AG04450 (cell line): ENCODE data around the gene MRPS10. TPM values are rescaled to one million over a fixed set of nuclear protein-coding genes. Genes with fewer than 3 reads are reported as not detected.
A peak's percentile ranks its signal among the peaks of the same experiment; 100 is the strongest.

ENCODE experiments used
- CTCF ChIA-PET: fragments of 300-600, 350-600 bp; formaldehyde crosslinking; extraction: SDS; loops from one replicate; lab custom pipeline; 2022; ENCODE audit warnings: antibody characterized with exemption, inconsistent platforms; lab: Charles Lee
- POLR2A ChIA-PET: fragments of 350-600 bp; formaldehyde crosslinking; extraction: SDS; loops from one replicate; lab custom pipeline; 2021; ENCODE audit warnings: antibody characterized with exemption, inconsistent platforms; lab: Yijun Ruan, JAX
- DNase-seq: peaks from one replicate; pipeline ENCODE4 v3.0.0-alpha.2; 2011; ENCODE audit warnings: low read depth, low spot score
- H3K27ac ChIP-seq: one replicate; pipeline ENCODE4 v1.5.1; 2012; ENCODE audit warnings: low read depth, low read length, control low read depth
- H3K27me3 ChIP-seq: one replicate; pipeline ENCODE4 v1.6.0; 2012; ENCODE audit warnings: low read length; ENCODE audit not compliant: control insufficient read depth, insufficient read depth
- H3K4me3 ChIP-seq: 2 replicates; pipeline ENCODE4 v1.5.1; 2011; ENCODE audit warnings: mild to moderate bottlenecking, low read depth, low read length, control low read depth
- H3K9me3 ChIP-seq: 2 replicates; pipeline ENCODE4 v1.5.1; 2012; ENCODE audit warnings: low read length; ENCODE audit not compliant: control insufficient read depth, insufficient read depth
- CTCF ChIP-seq: IDR thresholded peaks from 2 replicates; pipeline ENCODE4 v1.5.1; 2011; ENCODE audit warnings: low read depth, low read length, control low read depth, inconsistent platforms
- polyA plus RNA-seq: library from polyadenylated mRNA; depleted of rRNA; stranded (reverse); fragments of >200 nt; gene quantifications from 2 replicates; pipeline ENCODE4 v1.2.3, GENCODE V29; 2011

Gene MRPS10
- polyA plus RNA-seq, 1 experiment = 63.2 TPM

DNA sequence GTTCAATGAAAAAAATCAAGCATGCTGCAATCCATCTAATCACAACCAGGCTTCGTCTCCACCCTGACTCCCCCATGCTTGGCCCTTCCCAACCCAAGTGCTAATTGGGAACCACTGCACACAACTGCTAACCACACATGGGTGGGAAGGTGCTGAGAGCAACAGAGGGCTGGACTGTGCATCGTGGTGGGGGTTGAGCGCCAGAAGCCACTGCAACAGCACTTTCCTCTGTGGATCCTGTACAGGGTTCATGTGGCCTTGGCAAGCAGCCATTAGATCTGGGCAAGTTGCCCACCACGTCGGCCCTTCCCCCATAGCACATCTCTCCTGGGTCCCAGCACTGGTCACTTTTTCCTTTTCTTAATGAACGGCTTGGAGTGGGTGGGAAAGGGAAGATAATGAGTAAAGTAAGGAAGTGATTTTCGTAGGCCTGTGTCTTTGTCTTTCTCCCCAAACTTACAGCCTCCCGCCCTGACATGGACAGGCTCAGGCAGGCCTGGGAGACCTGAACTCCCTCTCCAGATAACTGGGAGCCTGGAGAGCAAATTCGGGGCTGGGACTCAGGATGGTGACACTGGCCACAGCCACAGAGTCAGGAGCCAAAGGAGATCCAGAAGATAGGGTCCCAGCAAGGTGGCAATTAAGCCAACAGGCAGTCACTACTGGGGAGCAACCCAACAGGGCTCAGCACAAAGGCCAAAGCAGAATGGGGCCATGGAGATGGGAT is 34.4 kb upstream of the MRPS10 start:
- H3K27me3 ChIP-seq = no peaks in the 10 kb centered on the region
- ChIA-PET POLR2A (no interaction called here), CTCF (interaction anchor here (2.8 kb wide), 1 partner anchor 296 kb away, joined by 13 read pairs; no protein-coding TSS in a partner anchor)
- TF ChIP-seq CTCF = no peak
- no peak for DNase-seq
- no peaks in the 10 kb centered on the region for H3K9me3 ChIP-seq
- peak overlapping the region; percentile 39 for H3K27ac ChIP-seq
- H3K4me3 ChIP-seq = no peak overlapping the region

DNA sequence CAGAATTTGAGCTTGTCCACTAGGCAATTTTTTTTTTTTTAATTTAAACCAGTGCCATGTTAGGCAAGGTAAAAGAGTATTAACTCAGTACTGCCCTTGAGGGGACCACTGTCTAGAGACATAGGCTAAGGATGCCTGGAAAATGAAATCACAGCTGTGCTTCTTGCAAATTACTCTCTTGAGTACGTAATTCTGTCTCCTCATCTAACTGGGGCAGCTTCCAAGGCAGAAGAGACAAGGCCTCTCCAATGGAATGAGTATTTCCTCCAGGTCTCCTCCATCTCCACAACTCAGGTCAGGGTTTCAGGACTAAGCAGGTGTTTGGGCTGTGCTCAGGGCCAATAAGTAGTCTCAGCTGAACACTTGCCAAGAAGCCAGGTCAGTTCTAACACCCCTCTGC is 33.8 kb upstream of the MRPS10 start:
- H3K27ac ChIP-seq = no peak overlapping the region
- CTCF ChIA-PET = interaction anchor here (0.7 kb wide), 1 partner anchor 296 kb away, joined by 3 read pairs; no protein-coding TSS in a partner anchor

DNA sequence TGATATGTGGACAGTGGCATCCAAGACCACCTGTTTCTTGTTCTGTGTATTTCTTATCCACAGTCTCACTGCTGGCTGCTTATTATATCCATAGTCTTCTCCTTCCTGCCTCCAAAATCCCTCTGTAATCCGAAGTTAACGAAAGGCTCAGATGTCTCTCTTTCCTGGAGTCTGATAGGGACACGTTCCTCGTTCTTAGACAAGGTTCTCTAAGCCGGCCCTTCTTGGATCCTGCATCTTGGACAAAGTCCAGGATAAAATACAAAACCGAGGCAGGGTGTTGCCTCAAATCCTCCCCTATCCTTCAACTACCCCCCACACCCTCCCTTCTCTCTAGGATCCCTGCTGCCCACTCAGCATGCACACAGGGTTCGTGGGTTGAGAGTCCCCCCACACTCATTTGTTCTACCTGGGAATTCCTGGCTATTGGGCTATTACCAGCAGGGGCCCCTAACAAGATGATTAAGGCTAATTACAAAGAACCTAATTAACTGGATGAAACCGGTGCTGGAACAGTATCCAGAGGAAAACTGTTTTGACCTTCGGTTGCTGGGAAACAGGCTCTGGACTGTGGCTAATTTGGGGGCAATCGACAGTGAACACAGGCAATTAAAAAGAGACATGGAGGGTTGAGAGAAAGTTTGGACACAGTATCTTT is 32.7 kb upstream of the MRPS10 start:
- ChIA-PET POLR2A (no interaction called here), CTCF (no interaction called here)
- Histone ChIP-seq H3K9me3 (no peaks in the 10 kb centered on the region), H3K27ac (no peak overlapping the region), H3K4me3 (no peak overlapping the region), H3K27me3 (no peaks in the 10 kb centered on the region)
- no peak for DNase-seq
- no peak for TF ChIP-seq CTCF

More for the DNA sequence above, 33.8 kb upstream of the MRPS10 start:
- DNase-seq = no peak
- H3K9me3 ChIP-seq = no peaks in the 10 kb centered on the region
- H3K27me3 ChIP-seq = no peaks in the 10 kb centered on the region
- POLR2A ChIA-PET = no interaction called here
- no peak overlapping the region for H3K4me3 ChIP-seq
- no peak for TF ChIP-seq CTCF

GRCh38 chr6:42249279-42249678 is 31.6 kb upstream of the MRPS10 start:
- no peak for DNase-seq
- ChIA-PET POLR2A (no interaction called here), CTCF (no interaction called here)
- no peak for TF ChIP-seq CTCF
- Histone ChIP-seq H3K9me3 (no peaks in the 10 kb centered on the region), H3K27me3 (no peaks in the 10 kb centered on the region), H3K27ac (no peak overlapping the region), H3K4me3 (no peak overlapping the region)

GRCh38 chr6:42243046-42243445 is 25.4 kb upstream of the MRPS10 start:
- TF ChIP-seq CTCF = no peak
- H3K9me3 ChIP-seq = no peaks in the 10 kb centered on the region
- no peaks in the 10 kb centered on the region for H3K27me3 ChIP-seq
- H3K4me3 ChIP-seq = no peak overlapping the region
- DNase-seq = no peak
- no peak overlapping the region for H3K27ac ChIP-seq
- ChIA-PET CTCF (interaction anchor here (0.8 kb wide), 1 partner anchor 304 kb away, joined by 3 read pairs; no protein-coding TSS in a partner anchor), POLR2A (no interaction called here)
